H1 (cell line): ENCODE data around the gene PRDM15.

Experiments used
- CREB1 ChIP-seq: IDR thresholded peaks from 2 replicates; pipeline ENCODE4 v1.6.1; 2012; ENCODE audit warnings: inconsistent platforms
- EP300 ChIP-seq, 2 experiments: IDR thresholded peaks; 1 replicate in 1 of 2; 2 replicates in 1 of 2; pipeline ENCODE4 v1.6.1; 2011 to 2012; ENCODE audit warnings: low read depth in 2 of 2, low read length in 2 of 2, mild to moderate bottlenecking in 2 of 2, borderline replicate concordance in 1 of 2, inconsistent platforms in 1 of 2, moderate library complexity in 1 of 2
- NRF1 ChIP-seq: IDR thresholded peaks from 2 replicates; pipeline ENCODE4 v1.6.1; 2011; ENCODE audit warnings: mild to moderate bottlenecking, low read depth, low read length, improper control_type of control experiment
- POLR2AphosphoS5 ChIP-seq: IDR thresholded peaks from 2 replicates; pipeline ENCODE4 v1.6.1; 2011; ENCODE audit warnings: low read depth, low read length
- TAF1 ChIP-seq: IDR thresholded peaks from 2 replicates; pipeline ENCODE4 v1.6.1; 2011; ENCODE audit warnings: mild to moderate bottlenecking, low read depth, low read length
- ZNF274 ChIP-seq: IDR thresholded peaks from 2 replicates; pipeline ENCODE4 v1.7.0; 2012; ENCODE audit warnings: low read length, borderline replicate concordance; ENCODE audit errors: extremely low read depth
- TF ChIP-seq, protein P1 (sequence below), 3 experiments: IDR thresholded peaks; 1 replicate in 2 of 3; 2 replicates in 1 of 3; pipeline versions ENCODE4 v1.5.1 to v1.6.1; 2011; ENCODE audit warnings: low read length in 3 of 3, mild to moderate bottlenecking in 3 of 3, inconsistent platforms in 2 of 3, low read depth in 1 of 3, moderate library complexity in 1 of 3; ENCODE audit not compliant: insufficient read depth in 1 of 3; ENCODE audit errors: control extremely low read depth in 1 of 3

DNA sequence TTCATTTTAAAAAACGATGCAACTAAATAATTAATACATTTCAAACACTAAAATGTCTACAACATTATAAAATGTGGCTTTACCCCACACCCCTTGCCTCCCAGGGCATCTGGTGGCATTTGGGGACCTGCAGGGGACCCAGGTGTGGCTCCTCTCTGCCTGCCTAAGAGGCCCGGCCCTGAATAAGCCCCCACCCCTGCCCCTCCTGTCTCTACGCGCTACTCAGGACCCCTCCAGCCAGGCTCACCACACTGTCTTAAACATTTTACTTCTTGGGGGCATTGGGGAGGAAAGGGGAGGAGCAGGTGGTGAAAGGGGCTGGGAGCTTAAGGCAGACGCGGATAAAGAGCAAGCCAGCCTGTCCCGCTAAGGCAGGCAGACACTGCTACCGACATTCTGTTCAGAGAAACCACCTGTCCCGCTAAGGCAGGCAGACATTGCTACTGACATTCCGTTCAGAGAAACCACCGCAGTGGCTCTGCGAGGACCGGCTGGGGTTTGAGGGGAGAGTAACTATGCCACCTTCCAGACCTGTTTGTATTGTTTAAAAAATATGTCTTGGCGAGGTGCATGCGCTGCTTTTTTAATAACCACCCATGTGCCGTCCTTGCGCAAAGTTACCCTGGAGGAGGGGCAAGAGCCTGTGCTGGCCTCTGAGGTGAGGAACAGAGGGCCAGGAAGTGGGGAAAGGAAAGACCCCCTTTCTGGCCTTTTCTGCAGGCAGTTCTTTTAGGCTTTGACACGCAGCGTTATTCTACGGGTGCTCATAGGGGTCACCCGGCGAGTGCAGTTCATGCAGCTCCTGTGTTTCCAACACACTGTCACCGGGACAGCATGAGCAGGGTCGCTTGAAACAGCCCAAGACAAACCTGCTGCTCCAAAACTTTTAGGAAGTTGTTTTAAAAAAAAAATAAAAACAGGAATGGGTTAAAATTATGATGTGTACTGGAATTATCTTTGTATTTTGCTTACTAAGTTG is 61.0 kb downstream of the PRDM15 start:
- TF ChIP-seq EP300 (IDR thresholded peaks at IDR 0.05; ENCODE audit: borderline replicate concordance in 1 of 2, low read depth in 2 of 2, low read length in 2 of 2) (no peak), TAF1 (no peak), POLR2AphosphoS5 (no peak), CREB1 (no peak), NRF1 (no peak), ZNF274 (no peak)
- TF ChIP-seq, protein P1, sequence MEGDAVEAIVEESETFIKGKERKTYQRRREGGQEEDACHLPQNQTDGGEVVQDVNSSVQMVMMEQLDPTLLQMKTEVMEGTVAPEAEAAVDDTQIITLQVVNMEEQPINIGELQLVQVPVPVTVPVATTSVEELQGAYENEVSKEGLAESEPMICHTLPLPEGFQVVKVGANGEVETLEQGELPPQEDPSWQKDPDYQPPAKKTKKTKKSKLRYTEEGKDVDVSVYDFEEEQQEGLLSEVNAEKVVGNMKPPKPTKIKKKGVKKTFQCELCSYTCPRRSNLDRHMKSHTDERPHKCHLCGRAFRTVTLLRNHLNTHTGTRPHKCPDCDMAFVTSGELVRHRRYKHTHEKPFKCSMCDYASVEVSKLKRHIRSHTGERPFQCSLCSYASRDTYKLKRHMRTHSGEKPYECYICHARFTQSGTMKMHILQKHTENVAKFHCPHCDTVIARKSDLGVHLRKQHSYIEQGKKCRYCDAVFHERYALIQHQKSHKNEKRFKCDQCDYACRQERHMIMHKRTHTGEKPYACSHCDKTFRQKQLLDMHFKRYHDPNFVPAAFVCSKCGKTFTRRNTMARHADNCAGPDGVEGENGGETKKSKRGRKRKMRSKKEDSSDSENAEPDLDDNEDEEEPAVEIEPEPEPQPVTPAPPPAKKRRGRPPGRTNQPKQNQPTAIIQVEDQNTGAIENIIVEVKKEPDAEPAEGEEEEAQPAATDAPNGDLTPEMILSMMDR (IDR thresholded peaks at IDR 0.05; ENCODE audit: control extremely low read depth in 1 of 3, insufficient read depth in 1 of 3, low read depth in 1 of 3, low read length in 3 of 3), result no peak
